HCT116 (cell line): ENCODE measurements around the gene TLCD3B. TPM values are rescaled to one million over a fixed set of nuclear protein-coding genes. Genes with fewer than 3 reads are reported as not detected.

Source experiments
- ATAC-seq: fragments of 200-7000 bp; cut with Tn5 transposase; 2 replicates; pipeline ENCODE4 v1.9.1; 2020; ENCODE audit warnings: mild to moderate bottlenecking, moderate library complexity
- BruUV-seq: library from RNA; stranded (reverse); fragments of 400-500 nt; replicated peaks from 2 replicates; lab custom pipeline; 2021; lab: Mats Ljungman, UMichigan
- CTCF ChIA-PET: fragments of 300-600 bp; sonication (Branson Sonifier 250); formaldehyde crosslinking; loops from one replicate; lab custom pipeline; 2021; ENCODE audit warnings: antibody characterized with exemption; lab: Charles Lee
- POLR2A ChIA-PET: fragments of 300-600, 350-600 bp; sonication (Branson Sonifier 250); formaldehyde crosslinking; loops from one replicate; lab custom pipeline; 2021; ENCODE audit warnings: antibody characterized with exemption; lab: Charles Lee
- RAD21 ChIA-PET, 2 experiments: fragments of 300-600 bp; sonication (Branson Sonifier 250); formaldehyde crosslinking; loops; one replicate each; lab custom pipeline; 2023; ENCODE audit warnings: low total read pairs in 2 of 2; ENCODE audit not compliant: uncharacterized antibody in 2 of 2, unreplicated experiment in 2 of 2, low non-redundant PET in 1 of 2; lab: Charles Lee
- DNase-seq: peaks from one replicate; pipeline ENCODE4 v3.0.0-alpha.2; 2010; ENCODE audit warnings: low read depth, low spot score
- H2AFZ ChIP-seq: fragments of 200-600 bp; shearing (Covaris generic), sonication (generic); 2 replicates; pipeline ENCODE4 v1.6.1; 2017; ENCODE audit warnings: low read depth, mixed run types, mixed read lengths, antibody characterized with exemption, low read length; ENCODE audit not compliant: poor library complexity, severe bottlenecking
- H3K27ac ChIP-seq: 2 replicates; pipeline ENCODE4 v1.5.1; 2012; ENCODE audit warnings: low read depth, low read length
- H3K27me3 ChIP-seq: fragments of 200-600 bp; sonication (generic); 2 replicates; pipeline ENCODE4 v1.6.1; 2016; ENCODE audit warnings: mixed run types, low read length, mixed read lengths; ENCODE audit not compliant: insufficient read depth
- H3K36me3 ChIP-seq, 2 experiments: fragments of 200-500 bp in 1 of 2; fragments of 200-600 bp in 1 of 2; sonication (Bioruptor generic) in 1 of 2; sonication (generic) in 1 of 2; 2 replicates each; pipeline versions ENCODE4 v1.5.1 to v1.6.1; 2014 to 2016; ENCODE audit warnings: low read length in 2 of 2, inconsistent platforms in 1 of 2, mixed read lengths in 1 of 2, mixed run types in 1 of 2; ENCODE audit not compliant: insufficient read depth in 2 of 2, control insufficient read depth in 1 of 2
- H3K4me1 ChIP-seq, 2 experiments: fragments of 200-600 bp in 1 of 2; sonication (generic) in 1 of 2; 2 replicates each; pipeline versions ENCODE4 v1.5.1 to v1.6.1; 2012 to 2017; ENCODE audit warnings: low read length in 2 of 2, inconsistent platforms in 1 of 2, mild to moderate bottlenecking in 1 of 2, mixed read lengths in 1 of 2, mixed run types in 1 of 2, moderate library complexity in 1 of 2; ENCODE audit not compliant: insufficient read depth in 2 of 2, control insufficient read depth in 1 of 2
- H3K4me2 ChIP-seq: fragments of 200-600 bp; sonication (generic); 2 replicates; pipeline ENCODE4 v1.6.1; 2017; ENCODE audit warnings: mixed run types, low read length, mixed read lengths
- H3K4me3 ChIP-seq, 2 experiments: fragments of 200-600 bp in 1 of 2; sonication (generic) in 1 of 2; replicated peaks in 1 of 2; 2 replicates each; pipeline ENCODE4 v1.5.1; 2011 to 2016; ENCODE audit warnings: low read length in 2 of 2, control low read depth in 1 of 2, low read depth in 1 of 2, mild to moderate bottlenecking in 1 of 2, mixed read lengths in 1 of 2, mixed run types in 1 of 2
- H3K79me2 ChIP-seq: fragments of 200-600 bp; sonication (generic); 2 replicates; pipeline ENCODE4 v1.6.1; 2017; ENCODE audit warnings: mild to moderate bottlenecking, mixed run types, low read length, moderate library complexity, mixed read lengths; ENCODE audit not compliant: insufficient read depth
- H3K9ac ChIP-seq: fragments of 200-600 bp; sonication (generic); 2 replicates; pipeline ENCODE4 v1.6.1; 2016; ENCODE audit warnings: low read length, mixed read lengths
- H3K9me2 ChIP-seq: fragments of 200-600 bp; sonication (generic), shearing (Covaris generic); 2 replicates; pipeline ENCODE4 v1.6.1; 2017; ENCODE audit warnings: mixed run types, mild to moderate bottlenecking, moderate library complexity; ENCODE audit not compliant: insufficient read depth
- H3K9me3 ChIP-seq, 2 experiments: fragments of 200-500 bp in 1 of 2; fragments of 200-600 bp in 1 of 2; sonication (Bioruptor generic) in 1 of 2; sonication (generic) in 1 of 2; 2 replicates each; pipeline ENCODE4 v1.6.1; 2014 to 2017; ENCODE audit warnings: low read length in 2 of 2, mixed read lengths in 2 of 2, inconsistent platforms in 1 of 2, low read depth in 1 of 2, mild to moderate bottlenecking in 1 of 2, mixed run types in 1 of 2, moderate library complexity in 1 of 2; ENCODE audit not compliant: control insufficient read depth in 1 of 2, insufficient read depth in 1 of 2
- H4K20me1 ChIP-seq: fragments of 200-600 bp; sonication (generic), shearing (Covaris generic); 2 replicates; pipeline ENCODE4 v1.6.1; 2017; ENCODE audit warnings: mixed run types, mild to moderate bottlenecking, moderate library complexity; ENCODE audit not compliant: insufficient read depth
- EZH2 ChIP-seq: fragments of 200-600 bp; sonication (generic); IDR thresholded peaks from 2 replicates; pipeline ENCODE4 v1.6.1; 2017; ENCODE audit warnings: antibody characterized with exemption, mixed run types
- POLR2A ChIP-seq: IDR thresholded peaks from 2 replicates; pipeline ENCODE4 v1.7.0; 2011; ENCODE audit warnings: borderline replicate concordance; ENCODE audit not compliant: insufficient read depth, insufficient read length; ENCODE audit errors: extremely low read depth
- SP1 ChIP-seq: IDR thresholded peaks from 2 replicates; pipeline ENCODE4 v1.6.1; 2012; ENCODE audit warnings: low read depth
- ZFX ChIP-seq: fragments of 450-650 bp; IDR thresholded peaks from 2 replicates; pipeline ENCODE4 v1.6.1; 2017
- intact Hi-C: fragments of 100-400 bp; cut with micrococcal nuclease; formaldehyde crosslinking; loops from 2 replicates; pipeline ENCODE4 v1.10.0; 2022
- total RNA-seq: library from RNA; stranded (reverse); gene quantifications from one replicate; pipeline ENCODE4 v1.2.1, GENCODE V29; 2021; ENCODE audit not compliant: unreplicated experiment
- TF ChIP-seq, protein P1 (sequence below): IDR thresholded peaks from 2 replicates; pipeline ENCODE4 v1.6.1; 2012; ENCODE audit warnings: low read depth

Gene TLCD3B
- total RNA-seq, 1 experiment from 2014 or later: 1.0 TPM

DNA sequence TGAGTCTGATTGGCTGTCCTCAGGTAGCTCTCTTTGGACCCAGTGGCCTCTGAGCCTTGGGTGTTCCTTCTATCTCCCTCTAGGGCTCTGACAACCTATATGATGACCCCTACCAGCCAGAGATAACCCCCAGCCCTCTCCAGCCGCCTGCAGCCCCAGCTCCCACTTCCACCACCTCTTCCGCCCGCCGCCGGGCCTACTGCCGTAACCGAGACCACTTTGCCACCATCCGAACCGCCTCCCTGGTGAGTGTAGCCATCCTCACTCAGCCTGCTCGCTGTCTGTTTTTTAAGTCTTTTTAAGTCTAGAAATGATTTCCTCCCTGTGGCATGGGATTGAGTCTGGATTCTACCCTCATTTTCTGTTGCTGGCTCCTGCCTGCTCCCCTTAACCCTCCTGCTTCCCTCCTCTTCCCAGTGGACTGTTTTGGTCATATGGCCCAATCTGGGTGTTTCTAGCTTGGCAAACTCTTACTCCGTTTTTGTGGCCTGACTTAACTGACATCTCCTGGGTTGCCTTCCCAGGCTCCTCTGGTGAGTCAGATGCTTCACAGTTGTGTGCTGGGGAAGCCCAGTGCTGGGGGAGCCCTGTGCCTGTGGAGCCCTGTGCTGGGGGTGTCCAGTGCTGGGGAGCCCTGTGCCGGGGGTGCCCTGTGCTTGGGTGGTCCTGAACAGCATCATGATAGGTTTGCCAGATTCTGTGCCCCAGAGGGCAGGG, 47.5 kb downstream of the TLCD3B start:
- Histone ChIP-seq H4K20me1 (no peaks in the 10 kb centered on the region), H3K9ac (no peak overlapping the region), H3K4me3 (no peak overlapping the region), H3K9me3 (no peaks in the 10 kb centered on the region), H3K79me2 (peaks cover 17% of the 10 kb centered on the region; the same call in 1 of the 2 replicates), H3K4me2 (no peak overlapping the region), H3K4me1 (no peaks in the 10 kb centered on the region), H2AFZ (no peak overlapping the region), H3K9me2 (no peaks in the 10 kb centered on the region), H3K27me3 (no peaks in the 10 kb centered on the region), H3K36me3 (peaks cover 64 to 72% of the 10 kb centered on the region in 2 experiments), H3K27ac (no peak overlapping the region)
- no TSS peak for BruUV-seq
- ATAC-seq (no peak), DNase-seq (no peak)
- intact Hi-C loops: no loop called here
- RAD21 ChIA-PET: no interaction called here
- POLR2A ChIA-PET: no interaction called here
- no peak for TF ChIP-seq EZH2
- TF ChIP-seq POLR2A: no peak
- TF ChIP-seq, protein P1, sequence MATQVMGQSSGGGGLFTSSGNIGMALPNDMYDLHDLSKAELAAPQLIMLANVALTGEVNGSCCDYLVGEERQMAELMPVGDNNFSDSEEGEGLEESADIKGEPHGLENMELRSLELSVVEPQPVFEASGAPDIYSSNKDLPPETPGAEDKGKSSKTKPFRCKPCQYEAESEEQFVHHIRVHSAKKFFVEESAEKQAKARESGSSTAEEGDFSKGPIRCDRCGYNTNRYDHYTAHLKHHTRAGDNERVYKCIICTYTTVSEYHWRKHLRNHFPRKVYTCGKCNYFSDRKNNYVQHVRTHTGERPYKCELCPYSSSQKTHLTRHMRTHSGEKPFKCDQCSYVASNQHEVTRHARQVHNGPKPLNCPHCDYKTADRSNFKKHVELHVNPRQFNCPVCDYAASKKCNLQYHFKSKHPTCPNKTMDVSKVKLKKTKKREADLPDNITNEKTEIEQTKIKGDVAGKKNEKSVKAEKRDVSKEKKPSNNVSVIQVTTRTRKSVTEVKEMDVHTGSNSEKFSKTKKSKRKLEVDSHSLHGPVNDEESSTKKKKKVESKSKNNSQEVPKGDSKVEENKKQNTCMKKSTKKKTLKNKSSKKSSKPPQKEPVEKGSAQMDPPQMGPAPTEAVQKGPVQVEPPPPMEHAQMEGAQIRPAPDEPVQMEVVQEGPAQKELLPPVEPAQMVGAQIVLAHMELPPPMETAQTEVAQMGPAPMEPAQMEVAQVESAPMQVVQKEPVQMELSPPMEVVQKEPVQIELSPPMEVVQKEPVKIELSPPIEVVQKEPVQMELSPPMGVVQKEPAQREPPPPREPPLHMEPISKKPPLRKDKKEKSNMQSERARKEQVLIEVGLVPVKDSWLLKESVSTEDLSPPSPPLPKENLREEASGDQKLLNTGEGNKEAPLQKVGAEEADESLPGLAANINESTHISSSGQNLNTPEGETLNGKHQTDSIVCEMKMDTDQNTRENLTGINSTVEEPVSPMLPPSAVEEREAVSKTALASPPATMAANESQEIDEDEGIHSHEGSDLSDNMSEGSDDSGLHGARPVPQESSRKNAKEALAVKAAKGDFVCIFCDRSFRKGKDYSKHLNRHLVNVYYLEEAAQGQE: no peak
- TF ChIP-seq SP1: no peak
- TF ChIP-seq ZFX: no peak
- CTCF ChIA-PET: no interaction called here
